ENCODE data around the gene LTBP4.

DNA sequence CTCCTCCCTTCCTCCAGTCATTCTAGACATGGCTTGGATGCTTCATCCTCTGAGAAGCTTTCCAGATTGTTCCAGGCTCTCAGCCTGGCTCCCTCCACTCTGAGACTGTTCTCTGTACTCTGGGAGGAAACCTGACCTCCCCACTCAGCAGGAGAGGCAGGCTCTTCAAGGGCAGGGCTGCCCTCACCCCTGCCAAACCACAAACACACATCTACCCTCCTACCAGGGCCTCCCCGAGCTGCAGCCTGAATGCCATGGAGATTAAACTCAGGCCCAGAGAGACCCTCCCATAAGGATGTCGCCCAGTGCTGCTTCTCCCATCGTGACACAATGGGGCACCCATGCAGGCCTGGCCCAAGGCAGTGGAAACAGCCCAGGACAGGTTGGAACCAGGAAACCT, 73.1 kb downstream of the LTBP4 start:
- TF ChIP-seq TAF1 (IDR thresholded peaks at IDR 0.05; ENCODE audit: borderline replicate concordance, insufficient read depth, low read length): no peak
- no peak for TF ChIP-seq SIN3A (IDR thresholded peaks at IDR 0.05; ENCODE audit: borderline replicate concordance, insufficient read depth, low read length)
- TF ChIP-seq, protein P1, sequence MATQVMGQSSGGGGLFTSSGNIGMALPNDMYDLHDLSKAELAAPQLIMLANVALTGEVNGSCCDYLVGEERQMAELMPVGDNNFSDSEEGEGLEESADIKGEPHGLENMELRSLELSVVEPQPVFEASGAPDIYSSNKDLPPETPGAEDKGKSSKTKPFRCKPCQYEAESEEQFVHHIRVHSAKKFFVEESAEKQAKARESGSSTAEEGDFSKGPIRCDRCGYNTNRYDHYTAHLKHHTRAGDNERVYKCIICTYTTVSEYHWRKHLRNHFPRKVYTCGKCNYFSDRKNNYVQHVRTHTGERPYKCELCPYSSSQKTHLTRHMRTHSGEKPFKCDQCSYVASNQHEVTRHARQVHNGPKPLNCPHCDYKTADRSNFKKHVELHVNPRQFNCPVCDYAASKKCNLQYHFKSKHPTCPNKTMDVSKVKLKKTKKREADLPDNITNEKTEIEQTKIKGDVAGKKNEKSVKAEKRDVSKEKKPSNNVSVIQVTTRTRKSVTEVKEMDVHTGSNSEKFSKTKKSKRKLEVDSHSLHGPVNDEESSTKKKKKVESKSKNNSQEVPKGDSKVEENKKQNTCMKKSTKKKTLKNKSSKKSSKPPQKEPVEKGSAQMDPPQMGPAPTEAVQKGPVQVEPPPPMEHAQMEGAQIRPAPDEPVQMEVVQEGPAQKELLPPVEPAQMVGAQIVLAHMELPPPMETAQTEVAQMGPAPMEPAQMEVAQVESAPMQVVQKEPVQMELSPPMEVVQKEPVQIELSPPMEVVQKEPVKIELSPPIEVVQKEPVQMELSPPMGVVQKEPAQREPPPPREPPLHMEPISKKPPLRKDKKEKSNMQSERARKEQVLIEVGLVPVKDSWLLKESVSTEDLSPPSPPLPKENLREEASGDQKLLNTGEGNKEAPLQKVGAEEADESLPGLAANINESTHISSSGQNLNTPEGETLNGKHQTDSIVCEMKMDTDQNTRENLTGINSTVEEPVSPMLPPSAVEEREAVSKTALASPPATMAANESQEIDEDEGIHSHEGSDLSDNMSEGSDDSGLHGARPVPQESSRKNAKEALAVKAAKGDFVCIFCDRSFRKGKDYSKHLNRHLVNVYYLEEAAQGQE (IDR thresholded peaks at IDR 0.05; ENCODE audit: insufficient read depth in 1 of 2, low read depth in 2 of 2, low read length in 2 of 2): no peak
- TF ChIP-seq POLR2AphosphoS5 (IDR thresholded peaks at IDR 0.05; ENCODE audit: low read depth, low read length): no peak
